ENCODE measurements around the gene CAPN9. TPM values are rescaled to one million over a fixed set of nuclear protein-coding genes. Genes with fewer than 3 reads are reported as not detected.

The CAPN9 gene
- total RNA-seq, 1 donor from 2014 or later = 0.14 TPM

DNA sequence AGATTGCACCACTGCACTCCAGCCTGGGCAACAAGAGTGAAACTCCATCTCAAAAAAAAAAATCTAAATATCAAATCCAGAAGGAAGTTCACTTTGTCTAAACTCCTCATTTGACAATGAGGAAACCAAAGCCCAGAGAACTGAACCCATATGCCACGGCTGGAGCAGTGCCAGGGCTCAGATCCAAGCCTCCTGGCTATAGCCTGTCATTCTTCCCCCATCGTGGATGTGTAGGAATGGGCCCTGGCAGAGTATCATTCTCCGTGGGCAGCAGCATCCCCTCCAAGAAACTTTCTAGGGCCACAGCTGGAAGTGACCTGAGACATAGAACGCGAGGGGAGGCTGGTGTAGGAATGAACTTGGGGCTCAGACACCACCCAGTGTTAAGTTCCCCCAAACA, 47.2 kb downstream of the CAPN9 start:
- no peaks in the 10 kb centered on the region for H3K9me3 ChIP-seq (replicated peaks)
- H3K27ac ChIP-seq (replicated peaks) = no peak overlapping the region
- TF ChIP-seq, protein P1, sequence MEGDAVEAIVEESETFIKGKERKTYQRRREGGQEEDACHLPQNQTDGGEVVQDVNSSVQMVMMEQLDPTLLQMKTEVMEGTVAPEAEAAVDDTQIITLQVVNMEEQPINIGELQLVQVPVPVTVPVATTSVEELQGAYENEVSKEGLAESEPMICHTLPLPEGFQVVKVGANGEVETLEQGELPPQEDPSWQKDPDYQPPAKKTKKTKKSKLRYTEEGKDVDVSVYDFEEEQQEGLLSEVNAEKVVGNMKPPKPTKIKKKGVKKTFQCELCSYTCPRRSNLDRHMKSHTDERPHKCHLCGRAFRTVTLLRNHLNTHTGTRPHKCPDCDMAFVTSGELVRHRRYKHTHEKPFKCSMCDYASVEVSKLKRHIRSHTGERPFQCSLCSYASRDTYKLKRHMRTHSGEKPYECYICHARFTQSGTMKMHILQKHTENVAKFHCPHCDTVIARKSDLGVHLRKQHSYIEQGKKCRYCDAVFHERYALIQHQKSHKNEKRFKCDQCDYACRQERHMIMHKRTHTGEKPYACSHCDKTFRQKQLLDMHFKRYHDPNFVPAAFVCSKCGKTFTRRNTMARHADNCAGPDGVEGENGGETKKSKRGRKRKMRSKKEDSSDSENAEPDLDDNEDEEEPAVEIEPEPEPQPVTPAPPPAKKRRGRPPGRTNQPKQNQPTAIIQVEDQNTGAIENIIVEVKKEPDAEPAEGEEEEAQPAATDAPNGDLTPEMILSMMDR (IDR thresholded peaks at IDR 0.05; ENCODE audit: borderline replicate concordance) = no peak
- intact Hi-C loops (cut with micrococcal nuclease) = no loop called here
- H3K4me3 ChIP-seq = no peak overlapping the region
- H3K4me1 ChIP-seq = no peaks in the 10 kb centered on the region
- DNase-seq = no peak
- no peaks in the 10 kb centered on the region for H3K36me3 ChIP-seq
- no peaks in the 10 kb centered on the region for H3K27me3 ChIP-seq (ENCODE audit: low read depth)

DNA sequence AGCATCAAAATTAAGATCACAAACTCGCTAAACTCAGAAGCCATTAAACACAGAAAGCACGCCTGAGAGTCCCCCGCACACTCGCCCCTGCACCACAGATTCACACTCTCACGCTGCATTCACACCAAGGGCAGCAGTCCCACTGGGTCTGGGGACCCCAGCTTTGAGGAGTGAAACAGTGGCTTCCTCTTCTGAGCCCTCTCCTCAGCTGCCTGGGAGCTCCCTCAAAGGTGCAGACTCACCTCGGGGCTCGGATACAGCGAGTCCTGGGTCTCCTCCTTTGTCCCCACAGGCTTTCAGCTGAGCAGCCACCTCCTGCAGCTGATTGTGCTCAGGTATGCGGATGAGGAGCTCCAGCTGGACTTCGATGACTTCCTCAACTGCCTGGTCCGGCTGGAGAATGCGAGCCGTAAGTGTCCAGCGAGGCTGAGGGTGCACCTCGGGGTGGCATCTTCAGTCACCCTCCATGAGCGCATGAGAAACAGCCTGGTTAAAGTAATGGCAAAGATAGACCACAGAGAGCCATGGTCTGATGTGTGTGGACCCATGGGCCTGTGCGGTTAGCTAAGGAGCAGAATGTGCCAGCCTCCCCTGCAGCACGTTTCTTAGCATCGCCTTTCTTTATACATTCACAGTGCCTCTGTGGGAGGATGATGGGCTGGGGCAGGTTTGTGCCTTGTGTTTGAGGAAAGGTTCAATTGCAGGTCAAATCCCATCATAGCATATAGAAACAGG, 47.9 kb downstream of the CAPN9 start:
- Histone ChIP-seq H3K27ac (replicated peaks) (no peak overlapping the region), H3K27me3 (ENCODE audit: low read depth) (no peaks in the 10 kb centered on the region), H3K4me1 (no peaks in the 10 kb centered on the region), H3K9me3 (replicated peaks) (no peaks in the 10 kb centered on the region), H3K4me3 (no peak overlapping the region), H3K36me3 (no peaks in the 10 kb centered on the region)
- intact Hi-C loops (cut with micrococcal nuclease) = loop anchor here (5.0 kb wide), 2 partner anchors 122 to 417 kb away; no protein-coding TSS in a partner anchor
- TF ChIP-seq, protein P1 (IDR thresholded peaks at IDR 0.05; ENCODE audit: borderline replicate concordance) = no peak
- DNase-seq = no peak

DNA sequence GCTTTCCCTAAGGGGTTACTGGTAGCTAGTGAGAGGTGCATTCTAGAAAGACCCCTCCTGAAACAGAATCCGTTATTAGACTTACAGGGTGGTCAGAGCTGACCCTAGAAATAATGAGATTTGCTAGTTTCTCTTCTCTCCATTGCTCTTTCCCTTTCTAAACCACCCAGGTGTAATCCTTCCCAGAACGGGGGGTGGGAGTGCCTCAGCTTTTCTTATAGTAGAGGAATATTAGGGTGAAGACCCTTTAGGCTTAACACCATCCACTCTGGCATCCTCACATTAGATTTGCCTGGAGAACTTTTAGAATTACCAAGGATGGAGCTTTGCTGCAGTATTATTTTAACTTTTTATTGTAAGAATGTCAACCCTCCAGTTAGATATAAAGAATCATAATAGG, 49.4 kb downstream of the CAPN9 start:
- Histone ChIP-seq H3K27ac (replicated peaks) (no peak overlapping the region), H3K9me3 (replicated peaks) (no peaks in the 10 kb centered on the region)

DNA sequence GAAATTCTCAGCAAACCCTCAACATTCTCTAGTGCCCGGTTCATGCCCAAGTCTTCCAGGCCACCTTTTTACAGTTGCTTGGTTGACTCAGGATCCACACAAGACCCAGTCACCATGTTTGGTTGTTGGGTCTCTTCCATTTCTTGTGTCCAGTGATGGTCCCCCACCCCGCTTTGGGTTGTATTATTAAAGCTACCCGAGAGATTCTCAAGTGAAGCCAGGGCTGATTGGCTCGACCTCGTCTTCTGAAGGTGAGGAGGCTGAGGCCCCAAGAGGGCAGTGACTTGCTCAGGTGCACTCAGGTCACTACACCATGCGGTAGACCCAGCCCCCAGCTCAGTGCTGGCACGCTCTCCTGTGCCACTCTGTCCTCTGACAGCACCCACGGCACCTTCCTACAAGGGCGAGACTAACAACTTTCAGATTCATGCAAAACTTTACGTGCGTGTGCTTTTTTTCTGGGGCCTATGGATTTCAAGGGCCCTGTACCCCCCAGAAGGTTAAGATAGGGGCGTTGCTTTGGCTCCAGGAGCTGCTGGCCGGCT, 50.3 kb downstream of the CAPN9 start:
- TF ChIP-seq, protein P1 (IDR thresholded peaks at IDR 0.05; ENCODE audit: borderline replicate concordance) = no peak
- Histone ChIP-seq H3K4me1 (no peaks in the 10 kb centered on the region), H3K9me3 (replicated peaks) (no peaks in the 10 kb centered on the region), H3K27me3 (ENCODE audit: low read depth) (no peaks in the 10 kb centered on the region), H3K27ac (replicated peaks) (no peak overlapping the region), H3K4me3 (no peak overlapping the region), H3K36me3 (no peaks in the 10 kb centered on the region)
- intact Hi-C loops (cut with micrococcal nuclease) = loop anchor here (5.0 kb wide), 2 partner anchors 120 to 415 kb away; no protein-coding TSS in a partner anchor
- DNase-seq = no peak

More for the DNA sequence above, 49.4 kb downstream of the CAPN9 start:
- no peak for DNase-seq
- TF ChIP-seq, protein P1 (IDR thresholded peaks at IDR 0.05; ENCODE audit: borderline replicate concordance) = no peak
- no peaks in the 10 kb centered on the region for H3K36me3 ChIP-seq
- H3K27me3 ChIP-seq (ENCODE audit: low read depth) = no peaks in the 10 kb centered on the region
- no peaks in the 10 kb centered on the region for H3K4me1 ChIP-seq
- H3K4me3 ChIP-seq = no peak overlapping the region
- intact Hi-C loops (cut with micrococcal nuclease) = loop anchor here (5.0 kb wide), 2 partner anchors 121 to 416 kb away; no protein-coding TSS in a partner anchor

DNA sequence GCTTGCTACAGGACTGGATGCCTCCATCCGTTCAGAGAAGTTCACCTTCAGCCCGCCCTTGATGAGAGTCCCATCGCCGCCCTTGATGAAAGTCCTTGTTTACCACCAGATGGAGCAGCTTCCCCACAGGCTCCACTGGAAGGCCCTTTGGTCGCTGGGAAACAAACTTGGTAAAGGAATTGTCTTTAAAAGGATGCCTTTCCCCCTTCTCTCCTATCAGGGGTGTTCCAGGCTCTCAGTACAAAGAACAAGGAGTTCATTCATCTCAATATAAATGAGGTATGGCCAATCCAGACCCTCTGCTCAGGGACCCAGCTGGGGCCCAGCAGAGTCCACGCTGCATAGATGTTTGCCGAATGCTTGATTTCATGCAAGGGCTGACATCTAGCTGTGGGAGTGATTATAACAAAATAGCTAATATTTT, 50.8 kb downstream of the CAPN9 start:
- Histone ChIP-seq H3K27me3 (ENCODE audit: low read depth) (no peaks in the 10 kb centered on the region), H3K4me3 (no peak overlapping the region), H3K27ac (replicated peaks) (no peak overlapping the region), H3K36me3 (no peaks in the 10 kb centered on the region), H3K9me3 (replicated peaks) (no peaks in the 10 kb centered on the region), H3K4me1 (no peaks in the 10 kb centered on the region)
- peak; percentile 41 for DNase-seq
- TF ChIP-seq, protein P1 (IDR thresholded peaks at IDR 0.05; ENCODE audit: borderline replicate concordance) = peak; percentile 88
- intact Hi-C loops (cut with micrococcal nuclease) = loop anchor here (5.0 kb wide), 2 partner anchors 119 to 414 kb away; no protein-coding TSS in a partner anchor
